Activated naive CD8-positive, alpha-beta T cell treated with anti-CD3 and anti-CD28 coated beads for 36 hours (primary cell): ENCODE results near the gene RAB1A. TPM values are rescaled to one million over a fixed set of nuclear protein-coding genes. Genes with fewer than 3 reads are reported as not detected.

Source experiments
- DNase-seq: peaks from one replicate; pipeline ENCODE4 v3.0.0; 2021
- H3K27ac Mint-ChIP-seq: one replicate; pipeline ENCODE4 v1.8.0; 2022; ENCODE audit warnings: mild to moderate bottlenecking, moderate library complexity, mixed read lengths
- H3K27me3 Mint-ChIP-seq: one replicate; pipeline ENCODE4 v1.8.0; 2022; ENCODE audit warnings: mild to moderate bottlenecking, mixed read lengths
- H3K36me3 Mint-ChIP-seq: one replicate; pipeline ENCODE4 v1.8.0; 2021; ENCODE audit warnings: mild to moderate bottlenecking, mixed read lengths
- H3K4me1 Mint-ChIP-seq: one replicate; pipeline ENCODE4 v1.8.0; 2021; ENCODE audit warnings: mixed read lengths
- H3K4me3 Mint-ChIP-seq: one replicate; pipeline ENCODE4 v1.8.0; 2022; ENCODE audit warnings: mild to moderate bottlenecking, moderate library complexity, mixed read lengths
- H3K9me3 Mint-ChIP-seq: one replicate; pipeline ENCODE4 v1.8.0; 2022; ENCODE audit warnings: mixed read lengths
- total RNA-seq, 2 experiments: library from RNA; stranded (reverse); gene quantifications; one replicate each; pipeline ENCODE4 v1.2.3, GENCODE V29; 2021

Gene RAB1A
- total RNA-seq, 2 experiments from 2014 or later: 79.0 to 80.5 TPM

DNA sequence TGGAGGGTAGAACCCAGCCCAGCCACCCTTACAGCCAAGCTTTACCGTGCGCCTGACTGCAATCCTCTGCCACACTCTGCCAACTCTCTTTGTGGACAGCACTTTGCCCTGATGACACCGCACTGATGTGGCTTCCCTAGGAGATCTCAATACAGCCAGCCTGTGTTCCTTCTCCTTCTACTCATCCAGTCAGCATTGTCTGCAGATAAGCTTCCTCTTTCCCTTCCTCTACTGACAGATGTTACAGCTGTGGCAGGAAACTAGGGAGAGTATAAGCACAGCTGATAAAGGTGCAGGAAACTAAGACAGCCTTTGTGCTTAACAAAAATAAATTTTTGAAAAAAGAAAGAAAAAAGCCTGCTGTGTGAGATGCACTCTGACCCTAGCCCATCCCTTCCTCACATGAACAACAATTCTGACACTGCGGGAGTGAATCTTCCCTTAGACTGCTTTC is 48.6 kb downstream of the RAB1A start:
- H3K27me3 Mint-ChIP-seq: no peaks in the 10 kb centered on the region
- peaks cover 8% of the 10 kb centered on the region for H3K4me1 Mint-ChIP-seq
- DNase-seq: no peak
- H3K9me3 Mint-ChIP-seq: no peaks in the 10 kb centered on the region
- H3K36me3 Mint-ChIP-seq: peaks cover 16% of the 10 kb centered on the region
- H3K27ac Mint-ChIP-seq: peak overlapping the region; percentile 31
- H3K4me3 Mint-ChIP-seq: no peak overlapping the region

DNA sequence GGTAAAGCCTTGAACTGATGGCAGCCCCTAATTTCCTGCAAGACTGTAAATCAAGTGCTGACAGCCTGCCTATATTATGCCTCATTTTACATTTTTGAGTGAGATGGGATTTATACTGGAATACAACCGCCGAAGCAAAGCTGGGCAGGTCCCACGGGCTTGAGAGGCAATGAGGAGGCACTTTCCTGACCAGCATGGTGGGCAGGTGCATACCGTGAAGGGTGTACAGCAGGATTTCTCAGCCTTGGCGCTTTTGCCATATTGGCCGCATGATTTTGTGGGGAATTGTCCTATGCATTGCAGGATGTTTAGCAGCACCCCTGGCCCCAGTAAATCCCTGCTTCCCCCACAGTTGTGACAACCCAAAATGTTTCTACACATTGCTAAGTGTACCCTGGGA is 50.9 kb downstream of the RAB1A start:
- H3K9me3 Mint-ChIP-seq: no peaks in the 10 kb centered on the region
- H3K36me3 Mint-ChIP-seq: peaks cover 8% of the 10 kb centered on the region

DNA sequence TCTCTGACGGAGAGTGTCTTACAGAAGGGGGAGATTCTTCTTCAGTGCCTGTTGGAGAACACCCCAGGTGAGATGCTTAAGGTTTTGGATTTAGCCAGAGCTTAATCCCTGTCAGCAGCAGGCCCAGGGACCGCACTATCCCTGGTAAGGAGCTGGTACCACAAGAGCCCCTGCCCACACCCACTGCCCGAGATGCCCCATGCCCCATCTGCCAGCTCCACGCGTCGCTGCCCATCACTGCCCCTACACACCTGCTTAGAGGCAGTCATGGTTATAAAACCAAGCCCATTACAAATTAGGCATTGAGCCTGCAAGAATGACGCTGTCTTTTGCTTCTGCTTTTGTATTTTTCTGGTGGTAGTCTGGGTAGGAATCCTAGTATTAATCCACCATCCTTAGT is 52.0 kb downstream of the RAB1A start:
- DNase-seq: no peak
- H3K27ac Mint-ChIP-seq: no peak overlapping the region
- H3K4me1 Mint-ChIP-seq: peaks cover 6% of the 10 kb centered on the region
- peaks cover 3% of the 10 kb centered on the region for H3K36me3 Mint-ChIP-seq
- H3K4me3 Mint-ChIP-seq: no peak overlapping the region
- H3K9me3 Mint-ChIP-seq: no peaks in the 10 kb centered on the region
- H3K27me3 Mint-ChIP-seq: no peaks in the 10 kb centered on the region

More for the DNA sequence above, 50.9 kb downstream of the RAB1A start:
- Mint-ChIP-seq H3K27me3 (no peaks in the 10 kb centered on the region), H3K4me1 (peaks cover 8% of the 10 kb centered on the region), H3K27ac (no peak overlapping the region), H3K4me3 (no peak overlapping the region)
- no peak for DNase-seq

DNA sequence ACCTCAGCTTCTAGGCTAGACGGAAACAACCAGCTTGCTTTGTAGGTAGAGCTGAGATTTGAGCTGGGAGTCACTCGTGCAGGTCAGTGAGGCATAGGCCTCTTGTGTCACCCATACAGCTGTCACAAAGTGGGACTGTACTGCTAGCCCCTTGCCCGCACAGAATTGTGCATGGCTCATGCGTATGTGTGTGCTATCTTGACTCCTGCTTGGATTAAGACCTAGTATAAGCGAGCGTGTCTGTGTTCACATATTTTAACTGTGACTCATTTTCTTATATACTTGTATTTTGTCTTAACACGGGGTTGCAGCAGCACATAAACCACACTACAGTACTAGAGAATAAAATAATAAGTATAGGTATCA is 53.6 kb downstream of the RAB1A start:
- Mint-ChIP-seq H3K4me3 (no peak overlapping the region), H3K36me3 (no peaks in the 10 kb centered on the region), H3K4me1 (no peaks in the 10 kb centered on the region), H3K27ac (no peak overlapping the region), H3K27me3 (no peaks in the 10 kb centered on the region), H3K9me3 (no peaks in the 10 kb centered on the region)
- no peak for DNase-seq

DNA sequence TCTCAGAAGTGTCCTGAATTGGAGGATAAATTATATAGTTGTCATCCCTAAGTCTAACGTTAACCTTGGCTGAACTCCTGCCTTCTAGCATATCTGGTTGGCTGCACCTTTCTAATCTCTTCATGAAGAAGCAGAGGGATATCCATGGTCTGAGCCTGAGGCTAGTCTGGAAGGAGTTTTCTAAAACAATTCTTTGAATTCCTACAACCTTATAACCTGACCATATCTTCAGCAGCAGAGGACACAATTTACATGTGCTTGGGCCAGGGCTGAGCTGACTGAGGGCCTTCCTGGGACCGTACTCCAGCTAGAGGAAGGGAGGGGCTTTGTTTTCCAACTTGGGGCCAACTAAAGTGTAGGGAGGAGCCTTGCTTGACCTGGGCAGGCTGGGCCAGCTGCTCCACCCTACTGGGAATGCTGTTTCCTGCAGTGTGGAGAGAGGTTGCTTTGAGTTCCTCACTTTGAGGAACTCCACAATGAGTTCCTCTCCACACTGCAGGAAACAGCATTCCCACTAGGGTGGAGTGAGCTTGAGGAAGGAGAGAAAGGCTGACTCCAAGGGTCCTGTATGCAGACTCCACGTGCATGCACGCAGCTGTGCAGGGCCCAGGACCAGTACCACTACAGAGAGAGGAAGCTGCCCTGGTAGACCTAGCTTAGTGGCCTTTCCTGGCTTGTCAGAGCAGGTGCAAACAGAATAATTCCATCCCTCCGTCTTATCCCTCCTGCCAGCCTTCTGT is 54.1 kb downstream of the RAB1A start:
- H3K4me1 Mint-ChIP-seq: peaks cover 3% of the 10 kb centered on the region
- no peak overlapping the region for H3K27ac Mint-ChIP-seq

DNA sequence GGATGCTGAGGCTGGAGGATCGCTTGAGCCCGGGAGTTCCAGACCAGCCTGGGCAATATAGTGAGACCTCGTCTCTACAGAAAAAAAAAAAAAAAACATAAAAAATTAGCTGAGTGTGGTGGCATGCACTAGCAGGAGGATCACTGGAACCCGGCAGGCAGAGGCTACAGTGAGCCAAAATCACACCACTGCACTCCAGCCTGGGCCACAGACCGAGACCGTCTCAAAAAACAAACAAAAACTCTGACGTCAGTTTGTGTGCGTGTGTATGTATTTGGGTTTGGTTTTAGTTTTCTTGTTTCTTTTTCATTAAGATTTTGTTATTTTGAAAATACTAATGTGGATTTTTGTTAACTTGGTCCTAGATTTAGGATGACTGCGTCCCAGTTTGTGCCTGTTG is 54.7 kb downstream of the RAB1A start:
- Mint-ChIP-seq H3K27ac (no peak overlapping the region), H3K4me1 (peaks cover 9% of the 10 kb centered on the region), H3K9me3 (no peaks in the 10 kb centered on the region), H3K4me3 (no peak overlapping the region), H3K36me3 (no peaks in the 10 kb centered on the region), H3K27me3 (no peaks in the 10 kb centered on the region)
- DNase-seq: no peak

More for the DNA sequence above, 54.1 kb downstream of the RAB1A start:
- Mint-ChIP-seq H3K4me3 (no peak overlapping the region), H3K36me3 (no peaks in the 10 kb centered on the region), H3K9me3 (no peaks in the 10 kb centered on the region), H3K27me3 (no peaks in the 10 kb centered on the region)
- no peak for DNase-seq

DNA sequence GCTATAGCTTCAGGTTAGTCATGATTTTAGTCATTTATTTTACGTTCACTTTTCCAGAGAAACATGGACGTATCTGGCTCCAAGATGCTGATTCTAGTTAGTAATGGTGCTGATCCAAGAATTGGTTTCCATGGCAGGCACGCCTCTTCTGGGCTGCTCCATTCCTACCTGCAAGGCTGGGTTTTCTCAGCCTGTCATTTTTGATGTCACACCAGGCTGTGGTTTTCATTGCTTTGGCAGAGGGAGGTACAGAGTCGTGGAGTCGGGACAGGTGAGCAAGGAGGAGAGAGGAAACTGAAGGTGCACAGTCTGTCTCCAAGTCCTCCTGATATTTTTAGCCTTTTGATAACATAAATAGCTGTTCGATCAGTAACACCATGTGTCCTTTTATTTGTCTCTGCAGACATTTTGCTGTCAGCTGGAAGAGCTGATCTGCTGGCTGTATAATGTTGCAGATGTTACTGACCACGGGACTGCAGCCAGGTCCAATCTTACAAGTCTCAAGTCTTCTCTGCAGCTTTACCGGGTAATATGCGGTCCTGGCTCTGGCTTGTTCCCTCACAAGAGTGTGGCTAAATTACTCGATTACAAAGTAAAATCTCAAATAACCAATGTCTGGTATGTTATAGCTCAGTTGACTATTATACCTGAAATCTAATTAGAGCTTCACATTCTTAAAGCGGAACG is 55.9 kb downstream of the RAB1A start:
- no peak for DNase-seq
- Mint-ChIP-seq H3K4me1 (peaks cover 10% of the 10 kb centered on the region), H3K4me3 (no peak overlapping the region), H3K27ac (no peak overlapping the region), H3K36me3 (no peaks in the 10 kb centered on the region), H3K27me3 (no peaks in the 10 kb centered on the region), H3K9me3 (no peaks in the 10 kb centered on the region)

DNA sequence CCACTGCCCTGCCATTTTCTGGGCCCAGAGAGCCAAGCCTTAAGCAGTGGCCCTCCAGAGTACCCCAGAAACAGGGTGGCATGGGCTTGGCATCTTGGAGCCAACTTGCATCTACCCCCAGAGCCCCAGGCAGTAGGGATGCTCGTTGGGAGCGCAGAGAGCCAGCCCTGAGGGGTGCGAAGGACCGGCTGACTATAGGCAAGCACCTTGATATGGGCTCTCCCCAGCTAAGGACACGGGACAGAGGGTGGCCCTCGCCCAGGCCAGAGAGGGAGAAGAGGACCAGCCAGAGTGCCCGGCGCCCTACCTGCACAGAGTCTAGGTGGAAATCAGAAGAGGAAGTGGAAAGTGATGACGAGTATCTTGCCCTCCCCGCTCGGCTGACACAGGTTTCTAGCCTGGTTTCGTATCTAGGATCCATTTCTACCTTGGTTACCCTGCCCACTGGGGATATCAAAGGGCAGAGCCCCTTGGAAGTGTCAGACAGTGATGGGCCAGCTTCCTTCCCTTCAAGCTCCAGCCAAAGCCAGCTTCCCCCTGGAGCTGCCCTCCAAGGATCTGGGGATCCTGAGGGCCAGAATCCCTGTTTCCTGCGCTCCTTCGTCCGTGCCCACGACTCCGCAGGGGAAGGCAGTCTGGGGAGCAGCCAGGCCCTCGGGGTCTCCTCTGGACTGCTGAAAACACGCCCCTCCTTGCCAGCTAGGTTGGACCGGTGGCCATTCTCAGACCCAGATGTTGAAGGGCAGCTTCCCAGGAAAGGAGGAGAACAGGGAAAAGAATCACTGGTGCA is 57.5 kb downstream of the RAB1A start:
- H3K4me1 Mint-ChIP-seq: peaks cover 21% of the 10 kb centered on the region
- no peak overlapping the region for H3K4me3 Mint-ChIP-seq
- no peak for DNase-seq
- H3K9me3 Mint-ChIP-seq: no peaks in the 10 kb centered on the region
- H3K27ac Mint-ChIP-seq: no peak overlapping the region
- peaks cover 2% of the 10 kb centered on the region for H3K36me3 Mint-ChIP-seq
- H3K27me3 Mint-ChIP-seq: no peaks in the 10 kb centered on the region

DNA sequence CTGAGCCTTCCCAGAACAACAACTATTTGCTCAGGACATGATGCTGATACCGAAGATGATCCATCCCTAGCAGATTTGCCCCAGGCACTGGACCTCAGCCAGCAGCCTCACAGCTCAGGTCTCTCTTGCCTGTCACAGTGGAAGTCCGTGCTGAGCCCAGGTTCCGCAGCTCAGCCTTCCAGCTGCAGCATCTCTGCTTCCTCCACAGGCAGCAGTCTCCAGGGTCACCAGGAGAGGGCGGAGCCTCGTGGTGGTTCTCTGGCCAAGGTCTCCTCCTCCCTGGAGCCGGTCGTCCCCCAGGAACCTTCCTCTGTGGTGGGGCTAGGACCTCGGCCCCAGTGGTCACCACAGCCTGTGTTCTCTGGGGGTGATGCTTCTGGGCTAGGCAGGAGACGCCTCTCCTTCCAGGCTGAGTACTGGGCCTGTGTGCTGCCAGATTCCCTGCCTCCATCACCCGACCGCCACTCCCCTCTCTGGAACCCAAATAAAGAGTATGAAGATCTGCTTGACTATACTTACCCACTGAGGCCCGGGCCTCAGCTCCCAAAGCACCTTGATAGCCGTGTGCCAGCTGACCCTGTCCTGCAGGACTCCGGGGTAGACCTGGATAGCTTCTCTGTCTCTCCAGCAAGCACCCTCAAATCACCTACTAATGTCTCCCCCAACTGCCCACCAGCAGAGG is 58.3 kb downstream of the RAB1A start:
- Mint-ChIP-seq H3K27ac (peak overlapping the region; percentile 79), H3K4me3 (no peak overlapping the region), H3K4me1 (peaks cover 24% of the 10 kb centered on the region), H3K36me3 (peaks cover 2% of the 10 kb centered on the region), H3K9me3 (no peaks in the 10 kb centered on the region), H3K27me3 (no peaks in the 10 kb centered on the region)
- no peak for DNase-seq

DNA sequence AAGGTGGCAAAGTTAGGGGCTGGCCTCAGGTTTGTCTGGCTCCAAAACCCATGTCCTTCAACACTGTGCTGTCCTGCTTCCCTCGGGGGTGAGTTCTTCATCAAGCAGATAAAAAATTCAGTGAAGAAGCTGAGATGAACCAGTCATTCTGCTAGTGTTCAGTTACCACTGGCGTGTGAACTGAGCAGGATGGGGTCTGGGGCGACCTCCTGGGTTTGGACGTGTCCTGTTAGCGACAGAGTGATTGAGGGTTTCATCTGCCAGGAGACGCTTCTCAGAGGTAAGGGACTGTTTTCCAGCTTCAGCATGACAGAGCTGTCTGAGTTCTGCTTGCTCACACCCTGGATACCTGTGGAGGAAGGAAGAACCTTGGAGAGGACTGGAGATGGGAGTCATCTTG is 59.0 kb downstream of the RAB1A start:
- Mint-ChIP-seq H3K27ac (peak overlapping the region; percentile 79), H3K4me1 (peaks cover 24% of the 10 kb centered on the region), H3K36me3 (peaks cover 2% of the 10 kb centered on the region), H3K27me3 (no peaks in the 10 kb centered on the region), H3K9me3 (no peaks in the 10 kb centered on the region), H3K4me3 (no peak overlapping the region)
- DNase-seq: no peak

DNA sequence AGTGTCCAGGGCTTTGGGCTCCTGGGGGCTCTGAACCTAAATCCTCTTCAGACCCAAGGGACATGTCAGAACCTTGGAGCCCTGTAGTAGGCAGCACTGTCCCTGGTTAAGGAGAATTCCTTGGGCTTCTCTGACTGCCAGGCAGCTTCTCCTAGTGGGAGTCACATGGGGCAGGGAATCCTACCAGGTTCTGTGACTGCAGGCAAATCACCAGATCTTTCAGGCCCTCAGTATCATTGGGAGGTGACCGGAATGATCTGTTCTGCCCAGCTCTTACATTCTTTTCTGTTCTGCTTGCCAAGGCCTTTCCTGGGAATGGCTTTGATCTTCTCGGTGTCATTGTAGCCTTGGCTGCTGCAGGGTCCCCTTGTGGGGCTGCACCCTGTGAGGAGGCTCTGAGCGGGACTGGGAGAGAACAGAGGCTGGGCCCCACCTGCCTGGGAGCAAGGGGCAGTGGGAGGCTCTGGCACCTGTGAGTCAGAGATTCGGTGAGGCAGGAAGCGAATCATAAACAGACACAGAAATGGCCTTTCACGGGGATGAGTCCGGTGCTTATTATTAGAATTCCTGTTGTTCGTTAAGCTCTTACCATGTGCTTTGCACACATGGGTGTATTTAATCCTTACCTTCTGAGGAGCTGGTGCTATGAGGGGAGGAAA is 59.6 kb downstream of the RAB1A start:
- DNase-seq: no peak
- H3K36me3 Mint-ChIP-seq: peaks cover 2% of the 10 kb centered on the region
- H3K4me3 Mint-ChIP-seq: no peak overlapping the region
- no peaks in the 10 kb centered on the region for H3K27me3 Mint-ChIP-seq
- peak overlapping the region; percentile 79 for H3K27ac Mint-ChIP-seq
- H3K4me1 Mint-ChIP-seq: peaks cover 27% of the 10 kb centered on the region
- H3K9me3 Mint-ChIP-seq: no peaks in the 10 kb centered on the region

DNA sequence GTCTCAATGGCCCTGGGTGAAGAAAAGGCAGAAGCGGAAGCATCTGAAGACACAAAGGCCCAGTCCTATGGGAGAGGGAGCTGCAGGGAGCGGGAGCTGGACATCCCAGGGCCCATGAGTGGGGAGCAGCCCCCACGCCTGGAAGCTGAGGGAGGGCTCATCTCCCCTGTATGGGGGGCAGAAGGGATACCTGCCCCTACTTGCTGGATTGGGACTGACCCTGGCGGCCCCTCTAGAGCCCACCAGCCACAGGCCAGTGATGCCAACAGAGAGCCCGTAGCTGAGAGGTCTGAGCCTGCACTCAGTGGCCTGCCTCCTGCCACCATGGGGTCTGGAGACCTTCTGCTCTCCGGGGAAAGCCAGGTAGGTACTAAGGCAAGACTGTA is 60.5 kb downstream of the RAB1A start:
- H3K4me1 Mint-ChIP-seq: peaks cover 34% of the 10 kb centered on the region
- no peaks in the 10 kb centered on the region for H3K27me3 Mint-ChIP-seq
- H3K27ac Mint-ChIP-seq: peak overlapping the region; percentile 34
- no peak overlapping the region for H3K4me3 Mint-ChIP-seq
- DNase-seq: no peak
- no peaks in the 10 kb centered on the region for H3K9me3 Mint-ChIP-seq
- peaks cover 2% of the 10 kb centered on the region for H3K36me3 Mint-ChIP-seq

DNA sequence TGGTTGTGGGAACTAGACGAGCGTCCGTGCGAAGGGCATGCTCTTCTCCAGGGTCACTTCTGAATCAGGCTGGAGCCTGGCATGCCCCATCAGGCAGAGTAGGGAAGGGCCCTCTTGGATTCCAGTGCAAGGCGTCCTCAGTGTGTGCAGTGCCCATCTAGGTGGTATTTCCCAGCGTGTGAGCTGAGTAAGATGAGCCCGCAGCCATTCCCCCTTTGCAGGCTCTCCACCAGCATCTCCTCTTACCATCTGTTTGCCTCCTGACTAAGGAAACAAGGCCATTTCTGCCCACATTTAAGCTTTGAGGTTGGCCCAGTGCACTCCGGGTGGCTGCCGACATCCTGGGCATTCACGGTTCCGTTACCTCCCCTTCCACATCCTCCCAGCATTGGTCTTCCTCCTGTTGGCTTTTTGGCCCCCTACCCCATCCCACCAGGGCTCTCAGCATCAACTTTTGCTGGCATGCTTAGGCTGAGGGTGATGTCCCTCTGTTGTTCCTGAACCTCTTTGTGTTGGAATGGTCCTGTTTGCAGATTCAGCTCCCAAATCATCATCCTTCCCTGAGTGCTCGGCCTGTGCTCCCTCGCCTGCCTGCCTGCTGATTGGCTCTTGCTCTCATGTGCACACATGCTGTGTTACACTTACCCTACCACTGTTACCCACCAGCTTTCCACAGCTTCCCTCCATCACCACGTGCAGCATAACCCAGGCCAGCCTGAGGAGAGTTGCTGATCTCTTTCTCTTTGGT is 61.9 kb downstream of the RAB1A start:
- H3K4me3 Mint-ChIP-seq: no peak overlapping the region
- DNase-seq: no peak

More for the DNA sequence above, 61.9 kb downstream of the RAB1A start:
- peaks cover 34% of the 10 kb centered on the region for H3K4me1 Mint-ChIP-seq
- H3K36me3 Mint-ChIP-seq: peaks cover 2% of the 10 kb centered on the region
- peak overlapping the region; percentile 73 for H3K27ac Mint-ChIP-seq
- H3K27me3 Mint-ChIP-seq: no peaks in the 10 kb centered on the region
- no peaks in the 10 kb centered on the region for H3K9me3 Mint-ChIP-seq
